MCF 10A (cell line): ENCODE measurements around the gene SRM. TPM values are rescaled to one million over a fixed set of nuclear protein-coding genes. Genes with fewer than 3 reads are reported as not detected.

ENCODE experiments used
- BruUV-seq: library from RNA; stranded (reverse); fragments of 400-500 nt; replicated peaks from 2 replicates; lab custom pipeline; 2021; lab: Mats Ljungman, UMichigan
- CTCF ChIA-PET: fragments of 300-600 bp; sonication (Branson Sonifier 250); formaldehyde crosslinking; extraction: SDS; loops from one replicate; lab custom pipeline; 2021; ENCODE audit warnings: antibody characterized with exemption, inconsistent platforms; lab: Yijun Ruan, JAX
- POLR2A ChIA-PET: fragments of 300-600, 350-650 bp; sonication (Branson Sonifier 250); formaldehyde crosslinking; extraction: SDS; loops from one replicate; lab custom pipeline; 2020; ENCODE audit warnings: antibody characterized with exemption, inconsistent platforms; lab: Yijun Ruan, JAX
- DNase-seq: peaks from one replicate; pipeline ENCODE4 v3.0.0-alpha.2; 2018; ENCODE audit not compliant: unreplicated experiment
- H3K27ac Mint-ChIP-seq: one replicate; pipeline ENCODE4 v1.8.0; 2022; ENCODE audit warnings: mild to moderate bottlenecking, low read depth, mixed read lengths; ENCODE audit not compliant: unreplicated experiment
- H3K27me3 Mint-ChIP-seq: one replicate; pipeline ENCODE4 v1.8.0; 2022; ENCODE audit warnings: mixed read lengths; ENCODE audit not compliant: insufficient read depth, unreplicated experiment
- H3K36me3 Mint-ChIP-seq: one replicate; pipeline ENCODE4 v1.8.0; 2022; ENCODE audit warnings: mild to moderate bottlenecking, moderate library complexity, mixed read lengths; ENCODE audit not compliant: insufficient read depth, unreplicated experiment
- H3K4me1 Mint-ChIP-seq: one replicate; pipeline ENCODE4 v1.8.0; 2022; ENCODE audit warnings: mixed read lengths; ENCODE audit not compliant: insufficient read depth, unreplicated experiment
- H3K4me3 Mint-ChIP-seq: one replicate; pipeline ENCODE4 v1.8.0; 2022; ENCODE audit warnings: mild to moderate bottlenecking, moderate library complexity, mixed read lengths; ENCODE audit not compliant: unreplicated experiment
- H3K9me3 Mint-ChIP-seq: one replicate; pipeline ENCODE4 v1.8.0; 2022; ENCODE audit warnings: mixed read lengths; ENCODE audit not compliant: unreplicated experiment
- CTCF ChIP-seq: fragments of 200-600 bp; IDR thresholded peaks from one replicate; pipeline ENCODE4 v1.8.0; 2022; ENCODE audit warnings: antibody characterized with exemption, mild to moderate bottlenecking; ENCODE audit not compliant: unreplicated experiment
- intact Hi-C: fragments of 100-400 bp; cut with micrococcal nuclease; formaldehyde crosslinking; loops from 2 replicates; pipeline ENCODE4 v1.14.1; 2022
- total RNA-seq: library from RNA; stranded (reverse); gene quantifications from 2 replicates; pipeline ENCODE4 v1.2.3, GENCODE V29; 2022

The SRM gene
- total RNA-seq, 1 experiment from 2014 or later: 327 TPM

DNA sequence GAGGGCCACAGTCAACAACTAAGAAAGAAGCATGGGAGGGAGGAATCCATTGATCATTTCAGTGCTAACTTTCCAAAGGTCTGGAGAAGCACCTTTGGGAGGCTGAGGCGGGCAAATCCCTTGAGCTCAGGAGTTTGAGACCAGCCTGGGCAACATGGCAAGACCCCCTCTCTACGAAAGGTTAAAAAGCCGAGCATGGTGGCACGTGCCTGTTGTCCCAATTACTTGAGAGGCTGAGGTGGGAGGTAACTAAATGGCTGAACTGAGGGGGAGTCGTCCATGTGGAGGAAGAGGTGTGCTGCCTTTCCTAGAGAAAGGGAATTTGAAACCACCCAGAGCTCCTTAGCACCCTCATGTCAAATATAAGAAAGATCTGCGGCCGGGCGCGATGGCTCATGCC, 29.0 kb downstream of the SRM start:
- Mint-ChIP-seq H3K4me3 (no peak overlapping the region), H3K27ac (no peak overlapping the region), H3K9me3 (no peaks in the 10 kb centered on the region), H3K27me3 (no peaks in the 10 kb centered on the region), H3K36me3 (peaks cover 35% of the 10 kb centered on the region), H3K4me1 (no peaks in the 10 kb centered on the region)
- no TSS peak for BruUV-seq
- CTCF ChIA-PET: interaction anchor here (0.7 kb wide), 1 partner anchor 35 kb away, joined by 3 read pairs; no protein-coding TSS in a partner anchor
- intact Hi-C loops: no loop called here
- no peak for TF ChIP-seq CTCF
- POLR2A ChIA-PET: interaction anchor here (0.7 to 1.2 kb wide), 2 partner anchors 18 to 122 kb away, joined by 3 to 4 read pairs; partner anchors contain the start of gene TARDBP
- no peak for DNase-seq

DNA sequence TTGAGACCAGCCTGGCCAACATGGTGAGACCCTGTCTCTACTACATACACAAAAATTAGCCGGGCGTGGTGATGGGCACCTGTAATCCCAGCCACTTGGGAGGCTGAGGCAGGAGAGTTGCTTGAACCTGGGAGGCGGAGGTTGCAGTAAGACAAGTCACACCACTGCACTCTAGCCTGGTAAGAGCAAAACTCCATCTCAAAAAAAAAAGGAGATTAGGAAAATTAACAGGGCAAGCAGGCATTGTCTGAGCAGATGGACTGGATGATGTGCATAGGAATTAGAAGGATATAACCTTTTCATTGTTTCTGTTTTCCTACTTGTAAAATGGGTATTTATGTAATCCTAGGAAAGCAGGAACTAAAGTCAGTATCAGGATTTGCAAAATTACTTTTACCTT, 31.8 kb downstream of the SRM start:
- Mint-ChIP-seq H3K27ac (no peak overlapping the region), H3K4me3 (no peak overlapping the region), H3K36me3 (peaks cover 63% of the 10 kb centered on the region), H3K27me3 (no peaks in the 10 kb centered on the region), H3K9me3 (no peaks in the 10 kb centered on the region), H3K4me1 (peaks cover 13% of the 10 kb centered on the region)
- no peak for TF ChIP-seq CTCF
- ChIA-PET CTCF (interaction anchor here (0.6 to 1.6 kb wide), 2 partner anchors 10 to 654 kb away, joined by 3 to 12 read pairs; no protein-coding TSS in a partner anchor), POLR2A (interaction anchor here (1.1 to 1.3 kb wide), 2 partner anchors 9 to 16 kb away, joined by 4 to 6 read pairs; partner anchors contain the start of gene TARDBP)
- DNase-seq: no peak
- intact Hi-C loops: no loop called here
- no TSS peak for BruUV-seq

DNA sequence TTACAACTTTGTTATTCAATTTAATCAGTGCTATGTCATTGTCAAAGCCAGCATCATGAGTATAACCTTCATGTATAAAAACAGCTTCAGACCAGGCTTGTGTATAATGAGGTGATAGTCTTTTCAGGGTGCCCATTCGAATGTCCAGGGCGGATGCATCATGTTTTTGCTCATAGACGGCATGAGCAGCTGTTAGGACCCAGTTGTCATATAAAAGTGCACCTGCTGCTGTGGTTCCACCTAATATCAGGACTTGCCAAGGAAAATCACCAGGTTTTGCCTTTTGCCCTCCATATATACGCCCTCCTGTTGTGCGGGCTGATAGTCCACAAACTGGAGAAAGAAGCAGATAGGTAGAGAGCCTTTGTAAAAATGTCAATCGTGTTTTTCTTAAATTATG, 32.5 kb downstream of the SRM start:
- CTCF ChIA-PET: interaction anchor here (0.7 to 1.6 kb wide), 2 partner anchors 10 to 715 kb away, joined by 3 to 12 read pairs; no protein-coding TSS in a partner anchor
- no TSS peak for BruUV-seq
- Mint-ChIP-seq H3K27me3 (no peaks in the 10 kb centered on the region), H3K4me1 (peaks cover 14% of the 10 kb centered on the region), H3K36me3 (peaks cover 70% of the 10 kb centered on the region), H3K27ac (peak overlapping the region; percentile 89), H3K4me3 (no peak overlapping the region), H3K9me3 (no peaks in the 10 kb centered on the region)
- POLR2A ChIA-PET: interaction anchor here (1.1 to 1.3 kb wide), 3 partner anchors 10 to 15 kb away, joined by 4 to 6 read pairs (median 5); partner anchors contain the start of gene TARDBP
- intact Hi-C loops: no loop called here
- DNase-seq: no peak
- TF ChIP-seq CTCF: no peak

DNA sequence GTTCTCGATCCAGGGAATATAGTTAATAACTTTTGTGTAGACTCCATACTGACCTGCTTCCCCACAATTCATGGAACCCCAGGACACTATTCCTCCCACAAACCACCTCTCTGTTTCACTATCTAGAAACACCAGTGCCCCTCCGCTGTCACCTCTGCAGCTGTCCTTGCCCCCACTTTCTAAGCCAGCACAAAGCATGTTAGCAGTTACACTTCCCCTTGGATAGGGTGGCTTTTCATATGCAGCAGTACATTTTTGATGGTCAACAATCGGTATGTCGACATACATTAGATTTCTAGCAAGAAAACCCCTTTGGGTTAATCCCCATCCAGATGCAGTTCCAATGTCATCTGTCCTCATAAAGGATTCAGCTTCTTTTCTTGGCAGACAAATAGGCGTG, 32.9 kb downstream of the SRM start:
- intact Hi-C loops: no loop called here
- no peaks in the 10 kb centered on the region for H3K27me3 Mint-ChIP-seq
- H3K9me3 Mint-ChIP-seq: no peaks in the 10 kb centered on the region
- CTCF ChIA-PET: interaction anchor here (0.7 to 1.6 kb wide), 2 partner anchors 11 to 716 kb away, joined by 3 to 12 read pairs; no protein-coding TSS in a partner anchor
- TF ChIP-seq CTCF: no peak
- POLR2A ChIA-PET: interaction anchor here (1.1 to 1.3 kb wide), 3 partner anchors 11 to 15 kb away, joined by 4 to 6 read pairs (median 5); partner anchors contain the start of gene TARDBP
- H3K36me3 Mint-ChIP-seq: peaks cover 74% of the 10 kb centered on the region
- no TSS peak for BruUV-seq
- no peak overlapping the region for H3K4me3 Mint-ChIP-seq
- H3K27ac Mint-ChIP-seq: peak overlapping the region; percentile 89
- H3K4me1 Mint-ChIP-seq: peaks cover 17% of the 10 kb centered on the region
- DNase-seq: no peak
